Astrocyte (in vitro differentiated cells and primary cell): ENCODE data around the gene MEIS3.

Experiments used
- CTCF ChIP-seq: IDR thresholded peaks from 2 replicates; pipeline ENCODE4 v1.5.1; 2011; ENCODE audit warnings: low read depth, mild to moderate bottlenecking, inconsistent platforms, low read length, moderate library complexity; ENCODE audit not compliant: insufficient read depth
- EZH2 ChIP-seq: IDR thresholded peaks from 2 replicates; pipeline ENCODE4 v1.6.1; 2012; ENCODE audit warnings: mild to moderate bottlenecking, low read length, inconsistent platforms; ENCODE audit not compliant: insufficient read depth

- TF ChIP-seq CTCF = no peak
- no peak for TF ChIP-seq EZH2
Measured at GRCh38 chr19:47402504-47402903, 16.8 kb downstream of the MEIS3 start.
